Superior temporal gyrus (tissue), 1 donor: ENCODE data around the gene NT5DC3.

ENCODE experiments used
- DNase-seq: peaks from one replicate; pipeline ENCODE4 v3.0.0-alpha.2; 2016; ENCODE audit errors: extremely low spot score

NT5DC3 gene

DNA sequence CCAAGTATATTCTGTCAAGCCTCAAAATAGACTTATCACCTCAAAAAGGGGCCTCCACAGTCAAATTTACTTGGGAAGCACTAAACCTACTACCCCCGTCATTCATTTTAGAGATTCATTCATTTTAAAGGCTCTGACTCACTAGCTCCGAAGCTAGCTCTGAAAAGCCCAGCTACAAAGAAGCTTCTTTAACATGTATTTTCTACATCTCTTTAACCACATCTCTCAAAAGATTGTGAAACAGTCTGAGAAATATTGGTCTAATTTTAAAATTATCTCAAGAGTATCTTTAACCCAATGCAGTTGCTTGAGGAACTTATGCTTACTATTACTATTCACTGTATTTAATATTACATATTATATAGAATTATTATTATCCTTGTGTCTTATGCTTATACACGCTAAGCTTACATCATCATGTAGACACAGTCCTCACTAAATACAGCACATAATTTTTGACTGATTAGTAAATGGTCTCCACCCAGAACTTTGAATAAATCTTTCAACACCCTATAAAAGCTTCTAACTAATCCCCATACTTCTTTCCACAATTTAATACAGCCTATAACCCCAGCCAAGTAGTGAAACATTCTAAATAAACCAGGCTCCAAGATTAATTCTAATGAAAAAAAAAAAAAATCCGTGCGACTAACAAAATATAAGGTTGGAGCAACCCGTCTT is 7.8 kb downstream of the NT5DC3 start:
- DNase-seq: no peak

DNA sequence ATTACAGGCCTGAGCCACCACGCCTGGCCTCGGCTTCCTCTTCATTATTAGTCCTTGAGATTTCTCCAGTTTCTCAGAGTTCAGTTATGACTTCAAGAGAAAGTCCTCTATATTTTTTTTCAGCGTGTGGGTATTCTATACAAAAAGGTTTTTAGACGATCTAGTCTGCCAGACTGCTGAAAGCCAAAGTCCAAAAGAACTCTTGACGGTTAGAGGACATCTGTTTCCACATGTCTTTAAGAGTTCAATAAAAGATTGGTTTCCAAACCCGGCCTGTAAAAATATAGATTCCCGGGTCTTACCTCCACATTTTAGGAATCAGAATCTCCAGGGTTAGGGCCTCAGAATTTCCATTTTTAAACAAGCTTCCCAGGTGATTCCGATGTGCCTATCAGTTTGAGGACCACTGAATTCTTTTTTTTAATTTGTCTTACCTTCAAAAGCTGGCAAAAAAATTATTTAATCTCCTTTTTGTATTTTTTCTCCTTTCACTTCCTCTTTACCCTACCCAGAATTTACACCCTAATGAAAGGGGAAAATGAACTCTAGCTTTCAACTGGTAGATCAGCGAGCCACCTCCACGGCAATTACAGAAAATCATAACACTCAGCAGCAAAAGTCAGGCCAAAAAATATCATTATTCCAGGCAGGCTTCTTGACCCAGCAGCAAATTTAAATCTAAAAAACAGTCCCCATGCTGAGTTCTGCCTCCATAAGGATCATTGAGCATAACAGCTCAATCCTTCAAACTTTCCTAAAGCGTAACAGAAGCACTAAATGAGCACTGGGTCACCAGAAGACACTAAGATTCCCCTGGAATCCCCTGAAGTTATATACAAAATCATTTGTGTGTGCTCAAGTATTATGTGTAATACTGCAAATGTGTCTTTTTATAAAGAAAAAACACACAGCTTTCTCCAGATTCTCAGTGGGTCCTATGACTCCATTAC is 8.7 kb downstream of the NT5DC3 start:
- no peak for DNase-seq

DNA sequence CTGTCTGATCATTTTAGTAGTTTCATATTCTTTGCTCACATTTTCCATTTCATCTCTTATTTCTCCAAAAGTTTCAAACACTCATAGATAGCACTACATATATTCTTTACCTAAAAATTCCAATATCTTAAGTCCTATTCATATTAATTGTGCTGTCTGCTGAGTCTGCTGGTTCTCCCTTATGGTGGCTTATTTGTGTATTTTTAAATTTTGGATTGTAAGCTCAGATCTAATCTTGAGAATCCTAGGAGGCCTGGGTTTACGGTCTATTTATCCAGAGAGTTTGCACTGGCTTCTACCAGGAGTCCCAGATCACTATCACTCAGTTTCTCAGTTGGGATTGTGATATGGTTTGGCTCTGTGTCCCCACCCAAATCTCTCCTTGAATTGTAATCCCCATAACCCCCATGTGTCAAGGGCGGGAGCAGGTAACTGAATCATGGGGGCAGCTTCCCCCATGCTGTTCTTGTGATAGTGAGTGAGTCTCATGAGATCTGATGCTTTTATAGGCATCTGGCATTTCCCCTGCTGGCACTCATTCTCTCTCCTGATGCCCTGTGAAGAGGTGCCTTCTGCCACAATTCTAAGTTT is 10.2 kb downstream of the NT5DC3 start:
- no peak for DNase-seq

DNA sequence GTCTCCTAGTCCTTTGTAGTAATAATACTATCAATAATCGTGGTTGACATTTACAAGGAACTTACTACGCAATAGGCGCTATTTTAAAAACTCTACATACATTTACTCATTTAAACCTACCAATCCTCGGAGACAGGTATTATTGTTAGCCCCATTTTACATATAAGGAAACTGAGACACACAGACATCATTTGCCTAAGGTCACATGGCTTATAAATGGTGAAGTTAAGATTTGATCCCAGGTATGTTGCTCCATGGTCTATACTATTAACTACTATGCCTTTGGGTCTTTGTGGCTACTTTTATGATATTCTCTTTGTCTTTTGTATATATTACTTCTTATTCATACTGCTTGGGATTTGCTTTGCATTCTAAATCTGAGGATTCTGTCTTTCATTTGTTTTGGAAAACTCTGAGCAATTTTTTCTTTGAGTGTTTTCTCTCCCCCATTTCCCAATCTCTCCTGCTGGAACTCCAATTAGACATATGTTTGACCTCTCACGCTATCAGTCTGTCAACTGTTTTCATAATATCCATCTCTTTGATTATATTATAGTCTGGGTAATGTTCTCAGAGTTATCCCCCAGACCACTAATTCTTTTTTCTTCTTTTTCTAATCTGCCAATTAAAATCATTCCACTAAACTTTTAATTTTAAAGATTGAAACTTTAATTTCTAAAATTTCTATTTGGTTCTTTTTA is 10.9 kb downstream of the NT5DC3 start:
- DNase-seq: no peak

DNA sequence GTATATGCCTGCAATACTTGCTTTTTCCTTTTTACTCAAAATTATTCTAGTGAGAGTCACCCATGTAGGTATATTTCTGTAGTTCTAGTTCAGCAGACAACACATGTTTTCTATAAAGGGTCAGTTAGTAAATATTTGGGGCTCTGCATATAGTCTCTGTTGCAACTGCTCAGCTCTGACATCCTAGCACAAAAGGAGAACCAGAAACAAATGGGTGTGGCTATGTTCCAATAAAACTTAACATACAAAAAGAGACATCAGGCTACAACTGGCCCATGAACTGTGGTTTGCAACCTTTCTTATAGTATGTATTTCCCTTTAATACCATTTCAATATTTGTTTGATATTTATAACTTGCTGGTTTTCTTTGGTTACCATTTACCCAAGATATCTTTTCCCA is 11.9 kb downstream of the NT5DC3 start:
- DNase-seq: no peak

DNA sequence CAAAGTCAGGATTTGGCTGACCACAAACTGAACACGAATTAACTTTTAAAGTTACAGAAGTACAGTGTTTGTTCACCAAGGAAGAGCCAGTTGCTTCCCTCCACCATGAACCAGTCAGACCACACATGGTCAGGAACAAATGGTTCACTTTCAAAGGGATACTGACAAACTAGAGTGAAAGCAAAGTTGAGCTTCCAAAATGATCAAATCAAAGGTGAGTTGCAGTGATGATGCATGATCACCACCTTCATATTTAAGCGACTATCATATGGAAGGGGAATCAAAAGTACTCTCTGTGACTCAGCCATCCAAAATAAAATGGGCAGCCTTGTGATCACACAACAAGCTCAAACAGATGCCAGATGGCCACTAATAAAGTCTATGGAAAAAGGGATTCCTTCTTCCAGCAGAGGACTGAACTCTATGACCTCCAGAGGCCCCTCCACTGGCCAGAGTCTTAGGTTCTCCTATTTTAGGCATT is 13.1 kb downstream of the NT5DC3 start:
- no peak for DNase-seq

DNA sequence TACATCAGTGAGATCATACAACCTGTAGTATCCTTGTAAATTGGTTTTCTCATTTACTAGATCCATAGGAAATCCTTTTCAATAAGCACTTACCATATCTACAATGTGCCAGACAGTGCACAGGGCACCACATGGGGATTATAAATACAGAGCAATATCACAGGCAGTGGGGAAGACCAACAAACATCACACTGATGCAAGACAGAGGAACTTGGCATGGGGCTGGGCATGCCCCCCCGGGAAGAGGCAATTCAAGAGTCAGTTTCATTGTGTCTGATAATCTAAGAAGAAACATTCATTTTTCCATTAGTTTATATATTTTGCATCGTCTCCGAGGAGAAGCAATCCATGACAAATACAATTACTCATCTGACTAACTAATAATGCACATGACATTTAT is 16.2 kb downstream of the NT5DC3 start:
- DNase-seq: no peak

DNA sequence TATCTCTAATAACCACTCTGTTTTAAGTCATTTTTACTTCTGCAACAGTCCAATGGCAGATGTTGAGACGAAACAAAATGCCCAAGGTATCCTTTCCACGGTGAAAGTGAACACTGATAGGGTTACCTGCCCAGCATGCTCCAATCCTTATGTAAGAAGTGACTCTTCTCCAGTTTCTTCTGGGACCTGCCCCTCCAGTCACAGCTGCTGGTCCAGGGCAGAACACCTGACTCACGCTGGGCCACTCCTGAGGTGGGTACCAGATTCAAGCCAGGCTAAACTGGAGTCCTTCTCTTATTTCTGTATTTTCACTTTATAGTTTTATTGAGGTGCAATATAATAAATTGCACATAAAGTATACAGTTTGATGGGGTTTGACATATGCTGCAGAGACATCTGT is 16.7 kb downstream of the NT5DC3 start:
- DNase-seq: no peak

DNA sequence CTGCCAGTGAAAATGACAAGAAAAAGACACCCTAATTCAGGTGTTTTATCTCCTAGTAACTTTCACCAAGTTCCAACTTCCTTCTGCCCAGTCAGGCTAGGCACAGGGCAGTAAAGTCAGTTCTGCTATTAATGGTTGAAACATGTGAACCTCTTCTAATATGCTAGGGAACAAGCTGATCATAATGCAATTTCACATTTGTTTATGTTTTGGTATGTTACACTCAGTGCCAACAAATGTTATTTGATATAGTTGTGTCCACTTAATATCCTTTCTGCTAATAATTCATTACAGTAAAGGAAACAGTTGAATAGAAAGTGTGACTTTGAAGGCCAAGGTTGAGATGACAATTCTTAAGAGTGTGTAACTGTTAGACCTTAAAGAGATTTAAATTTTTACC is 17.2 kb downstream of the NT5DC3 start:
- DNase-seq: no peak

DNA sequence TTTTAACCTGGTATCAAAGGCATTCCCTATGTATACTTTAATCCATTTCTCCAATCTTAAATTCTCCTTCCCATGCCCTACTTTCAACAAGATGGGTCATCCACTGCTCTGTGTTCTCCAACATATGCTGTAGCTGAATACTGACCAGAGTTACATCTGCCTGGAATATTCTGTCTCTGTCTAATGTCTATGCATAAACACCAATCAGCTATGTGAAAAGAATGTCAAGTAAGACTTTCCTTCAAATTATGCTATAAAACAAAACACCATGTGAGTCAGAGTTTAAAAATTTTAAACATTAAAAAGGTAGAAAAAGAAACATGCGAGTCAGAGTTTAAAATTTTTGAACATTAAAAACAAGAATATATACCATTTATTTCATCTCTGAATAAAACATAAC is 19.3 kb downstream of the NT5DC3 start:
- no peak for DNase-seq

DNA sequence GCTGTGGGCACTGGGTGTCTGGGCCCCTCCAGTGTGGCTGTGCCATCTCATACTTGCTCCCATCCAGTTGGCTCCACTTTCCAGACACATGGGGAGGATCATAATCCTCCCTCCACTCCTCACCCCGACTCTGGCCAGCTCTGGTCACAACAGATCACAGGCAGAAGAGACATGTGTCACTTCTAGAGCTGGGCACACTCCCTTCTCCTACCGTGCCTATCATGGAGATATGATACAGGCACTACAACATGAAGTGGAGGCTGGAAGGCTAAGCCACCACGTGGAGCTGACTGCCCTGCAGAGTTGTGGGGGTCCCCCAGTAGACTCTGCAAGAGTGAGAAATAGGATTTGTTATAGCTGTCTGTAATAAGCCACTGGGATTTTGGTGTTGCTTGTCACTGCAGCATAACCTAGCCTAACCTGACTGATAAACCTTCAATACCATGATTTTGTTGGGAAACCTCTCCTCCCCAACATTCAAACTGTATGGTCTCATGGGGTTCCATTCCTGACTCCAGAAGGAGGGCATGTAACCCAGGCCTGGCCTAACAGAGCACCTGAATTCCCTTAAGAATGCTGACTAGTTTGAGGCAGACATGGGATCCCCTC is 20.0 kb downstream of the NT5DC3 start:
- no peak for DNase-seq

DNA sequence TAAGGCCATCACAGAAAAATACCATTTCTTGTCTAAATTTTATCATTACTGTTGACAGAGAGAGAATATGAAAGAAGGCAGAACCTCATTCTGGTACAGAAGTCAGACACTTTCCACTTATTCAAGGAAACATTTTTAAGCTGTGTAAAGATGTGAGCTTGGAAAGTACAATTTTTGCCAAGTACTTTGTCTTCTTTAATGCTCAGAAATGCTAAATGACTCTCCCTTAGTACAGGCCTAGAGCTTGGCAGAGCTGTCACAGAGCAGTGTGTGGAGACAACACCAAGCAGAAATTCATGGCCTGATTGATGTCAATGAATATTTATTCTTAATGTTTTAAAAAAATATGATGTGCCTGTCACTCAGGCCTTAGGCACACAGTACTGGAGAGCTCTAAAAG is 20.7 kb downstream of the NT5DC3 start:
- no peak for DNase-seq

DNA sequence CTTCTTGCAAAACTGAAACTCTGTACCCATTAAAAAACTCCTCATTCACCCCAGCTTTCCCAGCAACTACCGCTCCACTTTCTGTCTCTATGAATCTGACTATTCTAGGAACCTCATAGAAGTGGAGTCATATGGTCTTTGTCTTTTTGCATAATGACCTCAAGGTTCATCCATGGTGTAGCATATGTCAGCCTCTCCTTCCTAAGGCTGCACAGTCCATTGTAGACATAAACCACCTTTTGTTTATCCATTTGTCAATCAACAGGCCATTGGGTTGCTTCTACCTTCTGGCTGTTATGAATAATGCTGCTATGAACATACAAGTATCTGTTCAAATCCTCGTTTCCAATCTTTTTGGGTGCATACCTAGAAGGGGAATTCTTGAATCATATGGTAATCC is 21.1 kb downstream of the NT5DC3 start:
- DNase-seq: no peak

DNA sequence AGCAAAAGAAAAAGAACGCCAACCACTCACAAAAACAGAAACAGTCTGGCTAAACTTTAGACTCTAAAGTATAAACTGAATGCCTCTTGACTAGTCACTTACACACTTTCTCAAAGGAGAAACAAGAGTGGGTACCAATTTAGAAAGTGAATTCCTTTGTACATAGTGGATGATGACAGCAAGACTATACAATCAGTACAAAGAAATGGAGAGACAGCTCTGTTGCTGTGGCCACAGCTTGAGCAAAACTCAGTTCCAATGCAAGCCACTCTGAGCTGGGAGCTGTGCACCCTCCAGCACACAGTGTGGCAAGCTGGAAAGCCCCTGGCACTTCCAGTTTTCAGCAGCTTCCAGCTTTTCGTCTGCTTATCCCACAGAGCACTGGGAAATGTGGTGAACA is 21.7 kb downstream of the NT5DC3 start:
- no peak for DNase-seq

DNA sequence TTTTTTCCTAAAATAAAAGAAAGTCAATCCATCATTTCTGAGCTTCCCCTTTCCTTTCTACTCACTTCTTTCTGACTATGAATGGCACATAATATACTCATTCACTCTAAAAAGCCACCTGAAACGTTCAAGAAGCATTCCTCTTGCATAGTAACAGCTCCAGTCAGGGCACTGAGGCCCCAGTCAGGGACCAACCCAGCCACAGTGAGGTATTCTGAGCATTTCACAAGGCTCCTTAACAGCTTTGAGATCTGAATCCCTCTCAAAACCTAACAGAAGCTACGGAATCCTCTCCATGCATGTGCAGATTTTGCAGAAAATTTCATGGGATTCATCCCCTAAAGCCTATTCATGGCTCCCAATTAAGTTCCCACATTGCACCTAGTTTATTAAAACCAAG is 23.2 kb downstream of the NT5DC3 start:
- DNase-seq: no peak

DNA sequence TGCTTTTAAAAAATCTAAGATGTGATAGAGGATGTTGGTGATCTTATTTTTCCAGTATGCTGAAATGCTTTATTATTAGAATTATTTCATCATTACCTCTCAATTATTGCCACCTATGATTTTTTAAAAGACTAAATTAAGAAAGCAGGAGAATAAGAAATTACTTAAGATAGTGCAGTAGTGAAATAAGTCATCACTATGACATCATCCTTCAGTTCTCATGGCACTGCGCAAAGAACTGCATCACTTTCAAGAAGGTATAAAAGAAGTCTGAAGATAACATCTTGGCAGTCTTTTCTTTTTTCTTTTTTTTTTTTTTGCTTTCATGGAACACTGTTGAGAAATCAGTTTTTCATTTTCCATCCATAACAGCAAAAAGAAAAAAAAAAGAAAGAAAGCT is 24.4 kb downstream of the NT5DC3 start:
- DNase-seq: no peak

DNA sequence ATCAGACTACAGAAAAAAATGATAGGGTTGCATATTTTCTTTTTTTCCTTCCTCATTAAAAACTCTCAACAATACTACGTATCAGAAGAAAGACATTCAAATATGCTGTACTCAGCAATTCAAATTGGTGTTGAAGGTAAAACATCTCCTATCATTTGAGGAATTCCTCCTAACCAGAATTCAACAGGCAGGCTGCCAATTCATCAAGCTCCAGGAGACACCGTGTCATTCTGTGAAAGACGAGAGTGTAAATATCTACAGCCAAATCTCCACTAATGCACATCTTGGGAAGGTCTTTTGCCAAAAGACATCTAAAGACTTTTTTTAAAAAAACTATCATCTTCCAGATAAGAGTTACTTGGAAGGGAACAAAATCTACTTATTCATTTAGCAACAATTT is 26.6 kb downstream of the NT5DC3 start:
- no peak for DNase-seq

DNA sequence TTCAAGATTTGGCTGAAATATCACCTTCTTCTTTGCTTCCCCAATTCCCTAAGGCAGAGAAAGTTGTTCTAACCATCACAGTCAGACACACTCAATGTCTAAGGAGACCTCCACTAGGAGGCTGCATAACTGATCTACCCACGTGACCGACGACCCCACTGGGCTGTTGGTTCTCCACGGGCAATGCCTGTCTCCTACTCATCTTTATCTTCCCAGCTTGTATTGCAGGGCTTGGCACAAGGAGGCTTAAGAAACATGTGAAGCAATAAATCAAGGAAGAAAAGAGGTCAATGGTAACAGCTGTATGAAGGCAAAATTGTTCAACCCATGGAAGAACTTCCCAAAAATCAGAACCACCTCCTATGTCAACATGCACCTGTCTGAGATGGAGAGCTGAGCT is 27.1 kb downstream of the NT5DC3 start:
- DNase-seq: no peak

DNA sequence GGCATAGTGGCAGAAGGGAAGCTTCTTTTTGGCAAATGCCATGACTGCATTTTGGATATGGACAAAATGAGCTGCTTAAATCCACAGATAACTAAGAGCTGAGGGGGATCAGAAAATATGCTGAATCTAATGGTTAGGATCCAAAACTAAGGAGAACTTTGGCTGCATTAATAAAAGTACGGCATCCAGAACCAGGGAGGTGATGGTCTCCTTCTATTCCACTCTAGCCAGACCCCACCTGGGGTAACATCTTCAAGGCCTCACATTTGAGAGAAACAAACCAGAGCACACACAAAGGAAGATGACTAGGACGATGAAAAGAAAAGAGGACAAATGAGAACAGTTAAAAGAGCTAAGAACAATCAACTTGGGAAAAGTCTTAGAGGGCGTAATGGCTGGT is 27.6 kb downstream of the NT5DC3 start:
- DNase-seq: no peak

DNA sequence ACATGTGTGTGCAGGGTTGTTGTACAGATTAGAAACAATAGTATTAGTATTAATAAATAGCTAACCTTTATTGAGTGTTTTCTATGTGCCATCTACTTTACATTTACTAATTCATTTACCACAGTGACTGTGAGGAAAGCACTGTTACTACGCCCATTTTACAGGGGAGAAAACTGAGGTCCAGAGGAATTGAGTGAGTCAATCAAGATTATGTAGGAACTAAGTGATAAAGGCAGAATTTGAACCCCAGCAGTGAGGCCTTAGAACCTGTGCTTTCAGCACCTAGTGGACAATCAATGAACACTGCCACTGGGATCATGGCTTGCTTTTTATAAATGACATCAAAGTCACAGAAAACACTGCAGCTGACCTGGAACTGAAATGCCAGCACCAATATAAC is 28.2 kb downstream of the NT5DC3 start:
- DNase-seq: no peak

DNA sequence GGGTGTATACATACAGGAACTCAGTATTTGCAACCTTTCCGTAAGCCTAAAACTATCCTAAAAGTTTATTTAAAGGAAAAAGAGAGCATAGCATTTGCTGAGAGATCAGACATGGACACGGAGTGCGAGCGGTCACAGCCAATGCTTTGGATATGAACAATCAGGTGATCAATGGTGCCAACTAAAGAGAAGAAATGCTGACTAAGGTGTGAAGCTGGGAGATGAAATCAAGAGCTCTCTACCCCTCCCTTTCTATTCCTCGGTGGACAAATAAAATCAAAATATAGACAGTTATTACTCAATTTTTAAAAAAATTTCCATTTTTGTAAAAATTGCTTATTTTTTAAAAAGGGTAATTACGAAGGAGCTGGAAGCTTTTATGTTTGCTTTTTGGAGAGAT is 29.2 kb downstream of the NT5DC3 start:
- no peak for DNase-seq

DNA sequence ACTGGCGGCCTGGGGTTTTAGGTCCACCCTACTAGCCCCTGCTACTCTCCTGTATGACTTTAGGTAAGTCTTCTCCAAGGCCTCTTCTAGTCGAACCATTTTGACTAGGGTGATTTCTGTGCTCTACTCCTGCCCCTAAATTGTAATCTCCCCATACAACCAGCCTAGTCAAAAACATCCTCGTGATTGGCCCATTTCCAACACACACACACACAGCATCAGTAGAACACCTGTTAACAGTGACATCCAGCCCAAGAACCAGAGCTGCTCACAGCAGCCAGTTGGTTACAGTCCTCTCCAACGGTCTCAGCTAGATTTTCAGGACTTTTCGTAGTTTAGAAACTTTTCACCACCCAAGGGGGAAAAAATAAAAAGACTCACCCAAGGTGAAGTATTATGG is 30.9 kb downstream of the NT5DC3 start:
- no peak for DNase-seq
